ENCODE data around the gene FANK1. TPM values are rescaled to one million over a fixed set of nuclear protein-coding genes. Genes with fewer than 3 reads are reported as not detected.

FANK1 gene
- total and polyA plus RNA-seq, 3 donors from 2014 or later, result 41.1 to 143 (median 60.9) TPM

DNA sequence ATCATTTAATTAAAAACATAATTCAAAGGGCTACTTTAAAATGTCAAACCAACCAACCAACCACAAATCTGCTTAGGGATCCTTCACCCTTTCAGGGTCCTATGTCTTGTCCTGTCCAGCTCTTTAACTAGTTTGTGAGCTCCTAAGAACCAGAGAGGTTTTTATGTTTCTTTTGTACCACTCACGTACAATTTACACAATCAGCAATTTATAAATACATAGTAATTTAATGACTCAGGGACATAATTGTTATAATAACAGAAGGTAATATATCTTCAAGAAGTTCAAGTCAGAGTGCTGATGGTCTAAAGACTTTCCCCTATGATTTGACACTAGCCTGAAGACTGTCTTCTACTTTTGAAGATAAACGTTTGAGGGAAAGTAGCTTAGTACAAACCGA, 31.2 kb upstream of the FANK1 start:
- intact Hi-C loops (cut with DNase I; ENCODE audit: low total_unique reads), result no loop called here
- Histone ChIP-seq H3K27me3 (no peaks in the 10 kb centered on the region), H3K4me3 (no peak overlapping the region), H3K9me3 (no peaks in the 10 kb centered on the region), H3K36me3 (ENCODE audit: low read depth, missing control alignments) (no peaks in the 10 kb centered on the region), H3K4me1 (no peaks in the 10 kb centered on the region), H3K27ac (no peak overlapping the region)
- no peak for TF ChIP-seq POLR2A (IDR thresholded peaks at IDR 0.05)
- TF ChIP-seq, protein P1, sequence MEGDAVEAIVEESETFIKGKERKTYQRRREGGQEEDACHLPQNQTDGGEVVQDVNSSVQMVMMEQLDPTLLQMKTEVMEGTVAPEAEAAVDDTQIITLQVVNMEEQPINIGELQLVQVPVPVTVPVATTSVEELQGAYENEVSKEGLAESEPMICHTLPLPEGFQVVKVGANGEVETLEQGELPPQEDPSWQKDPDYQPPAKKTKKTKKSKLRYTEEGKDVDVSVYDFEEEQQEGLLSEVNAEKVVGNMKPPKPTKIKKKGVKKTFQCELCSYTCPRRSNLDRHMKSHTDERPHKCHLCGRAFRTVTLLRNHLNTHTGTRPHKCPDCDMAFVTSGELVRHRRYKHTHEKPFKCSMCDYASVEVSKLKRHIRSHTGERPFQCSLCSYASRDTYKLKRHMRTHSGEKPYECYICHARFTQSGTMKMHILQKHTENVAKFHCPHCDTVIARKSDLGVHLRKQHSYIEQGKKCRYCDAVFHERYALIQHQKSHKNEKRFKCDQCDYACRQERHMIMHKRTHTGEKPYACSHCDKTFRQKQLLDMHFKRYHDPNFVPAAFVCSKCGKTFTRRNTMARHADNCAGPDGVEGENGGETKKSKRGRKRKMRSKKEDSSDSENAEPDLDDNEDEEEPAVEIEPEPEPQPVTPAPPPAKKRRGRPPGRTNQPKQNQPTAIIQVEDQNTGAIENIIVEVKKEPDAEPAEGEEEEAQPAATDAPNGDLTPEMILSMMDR (IDR thresholded peaks at IDR 0.05), result no peak
- no peak for DNase-seq
- WGBS, 2 donors, result 75 to 84% methylated on average over 3 of the region's 3 CpGs

DNA sequence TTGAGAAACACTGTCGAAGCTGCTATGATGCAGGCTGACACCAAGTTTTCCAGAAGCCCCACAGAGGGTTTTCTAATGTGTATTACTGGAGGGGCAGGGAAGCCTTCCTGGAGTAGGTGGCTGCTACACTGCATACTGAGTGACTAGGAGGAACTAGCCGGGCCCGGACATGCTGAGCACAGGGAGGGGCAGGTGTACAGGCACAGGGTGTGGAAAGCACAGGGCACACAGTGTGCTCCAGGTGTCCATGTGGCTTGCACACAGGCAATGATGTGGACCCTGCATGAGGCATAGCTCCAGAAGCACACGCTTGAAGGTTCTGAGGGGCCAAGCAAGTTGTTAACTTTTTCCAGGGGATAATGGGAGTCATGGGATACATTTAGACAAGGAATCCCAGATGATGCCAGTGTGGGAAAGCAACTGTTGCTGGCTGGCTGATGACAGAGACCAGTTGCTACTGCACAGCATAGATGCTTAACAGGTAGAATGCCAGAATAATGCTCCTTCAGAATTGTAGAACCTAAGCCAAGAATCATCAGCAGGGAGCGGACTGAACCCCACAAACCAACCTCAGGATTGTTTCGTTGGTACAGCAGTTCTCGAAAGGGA, 29.8 kb upstream of the FANK1 start:
- Histone ChIP-seq H3K27me3 (no peaks in the 10 kb centered on the region), H3K4me3 (no peak overlapping the region), H3K9me3 (no peaks in the 10 kb centered on the region), H3K36me3 (ENCODE audit: low read depth, missing control alignments) (no peaks in the 10 kb centered on the region), H3K4me1 (no peaks in the 10 kb centered on the region), H3K27ac (no peak overlapping the region)
- 89 to 96% methylated on average over 7 of the region's 7 CpGs for WGBS, 2 donors
- TF ChIP-seq POLR2A (IDR thresholded peaks at IDR 0.05), result no peak
- TF ChIP-seq, protein P1 (IDR thresholded peaks at IDR 0.05), result no peak
- intact Hi-C loops (cut with DNase I; ENCODE audit: low total_unique reads), result no loop called here
- DNase-seq, result no peak

DNA sequence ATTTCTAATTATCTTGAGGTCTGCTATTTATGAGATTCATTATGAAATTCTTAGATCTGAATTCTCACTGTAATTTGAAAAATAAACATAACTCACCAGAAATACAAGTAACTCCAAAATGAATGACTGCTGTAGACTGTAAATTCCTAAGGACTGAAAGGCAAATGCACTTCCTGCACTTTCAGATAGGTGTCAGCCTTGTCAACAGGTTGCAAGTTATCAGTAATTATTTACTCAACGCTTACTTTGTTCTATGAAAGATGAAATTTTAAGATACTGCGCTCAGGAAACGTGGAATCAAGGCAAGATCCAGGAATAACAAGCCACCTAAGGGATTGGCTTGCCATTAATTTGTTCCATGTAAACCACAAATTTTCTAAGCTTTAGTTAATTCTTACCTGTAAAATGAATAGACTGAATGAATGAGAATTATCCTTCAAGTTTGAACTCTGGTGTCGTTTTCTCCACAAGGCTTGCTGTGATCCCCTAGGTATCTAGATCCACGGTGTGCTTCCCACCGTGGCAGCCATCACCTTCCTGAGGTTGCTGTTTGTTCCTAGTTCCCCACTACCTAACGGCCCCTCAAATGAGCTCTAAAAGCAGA, 27.9 kb upstream of the FANK1 start:
- WGBS, 2 donors, result 67% methylated on average over 7 of the region's 7 CpGs
- intact Hi-C loops (cut with DNase I; ENCODE audit: low total_unique reads), result no loop called here
- Histone ChIP-seq H3K4me1 (no peaks in the 10 kb centered on the region), H3K4me3 (no peak overlapping the region), H3K27me3 (no peaks in the 10 kb centered on the region), H3K36me3 (ENCODE audit: low read depth, missing control alignments) (no peaks in the 10 kb centered on the region), H3K9me3 (no peaks in the 10 kb centered on the region), H3K27ac (no peak overlapping the region)
- DNase-seq, result no peak
- TF ChIP-seq POLR2A (IDR thresholded peaks at IDR 0.05), result no peak
- TF ChIP-seq, protein P1 (IDR thresholded peaks at IDR 0.05), result peak; percentile 62 to 74 (median 64)

DNA sequence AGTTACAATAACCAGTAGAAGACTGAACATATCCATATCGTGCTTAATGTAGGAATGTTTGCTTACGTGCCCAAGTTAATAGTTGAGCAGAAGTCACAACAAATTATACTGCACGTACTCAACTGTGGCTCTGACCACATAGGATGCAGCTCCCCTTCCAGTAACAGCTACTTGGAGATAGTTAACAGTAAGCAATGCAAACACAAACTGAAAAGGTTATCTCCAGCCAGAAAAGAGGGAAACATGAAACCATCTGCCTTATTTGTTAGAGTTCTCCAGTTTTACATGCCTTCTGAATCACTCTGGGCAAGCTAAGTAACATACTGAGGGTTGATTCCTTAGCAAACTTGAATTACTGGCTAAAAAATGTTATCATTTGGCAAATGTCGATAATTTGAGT, 25.0 kb upstream of the FANK1 start:
- intact Hi-C loops (cut with DNase I; ENCODE audit: low total_unique reads), result no loop called here
- Histone ChIP-seq H3K27me3 (no peaks in the 10 kb centered on the region), H3K4me3 (no peak overlapping the region), H3K4me1 (no peaks in the 10 kb centered on the region), H3K27ac (no peak overlapping the region), H3K36me3 (ENCODE audit: low read depth, missing control alignments) (no peaks in the 10 kb centered on the region), H3K9me3 (no peaks in the 10 kb centered on the region)
- WGBS, 2 donors, result 80 to 81% methylated on average over 4 of the region's 4 CpGs
- no peak for TF ChIP-seq POLR2A (IDR thresholded peaks at IDR 0.05)
- TF ChIP-seq, protein P1 (IDR thresholded peaks at IDR 0.05), result no peak
- DNase-seq, result no peak
